Measurements from ENCODE around the gene SFTPB.

The SFTPB gene

GRCh38 chr2:85613717-85614515, 54.1 kb downstream of the SFTPB start:
- no peak for TF ChIP-seq CTCF (conservative IDR thresholded peaks at IDR 0.05; ENCODE audit: low read depth)
- DNase-seq (ENCODE audit: low spot score): no peak
- peak overlapping the region; percentile 53 for H3K27ac ChIP-seq
- CTCF ChIA-PET: no interaction called here
- POLR2A ChIA-PET (ENCODE audit: low non-redundant PET): no interaction called here

- TF ChIP-seq CTCF (conservative IDR thresholded peaks at IDR 0.05; ENCODE audit: low read depth): no peak
- POLR2A ChIA-PET (ENCODE audit: low non-redundant PET): interaction anchor here (0.6 to 0.8 kb wide), 3 partner anchors 9 to 524 kb away, joined by 3 to 5 read pairs (median 3); partner anchors contain the start of genes TMEM150A and VAMP8
- CTCF ChIA-PET: interaction anchor here (0.6 kb wide), 1 partner anchor 591 kb away, joined by 3 read pairs; no protein-coding TSS in a partner anchor
- H3K27ac ChIP-seq: peak within 1 kb of the TSS; percentile 85
- DNase-seq (ENCODE audit: low spot score): peak; percentile 88
These were observed 56.1 kb downstream of the SFTPB start, which contains the start of gene C2orf68 for GRCh38 chr2:85611705-85612587. Gene C2orf68 (minus strand): TSS chr2:85612066. CDS start chr2:85611984, 82 bp downstream.

- peak; percentile 46 for DNase-seq (ENCODE audit: low spot score)
- ChIA-PET POLR2A (ENCODE audit: low non-redundant PET) (interaction anchor here (0.6 to 0.8 kb wide), 4 partner anchors 9 to 525 kb away, joined by 3 to 5 read pairs (median 4); partner anchors contain the start of genes TMEM150A and VAMP8), CTCF (interaction anchor here (0.7 kb wide), 1 partner anchor 419 kb away, joined by 4 read pairs; no protein-coding TSS in a partner anchor)
- no peak for TF ChIP-seq CTCF (conservative IDR thresholded peaks at IDR 0.05; ENCODE audit: low read depth)
- peak overlapping the region; percentile 85 for H3K27ac ChIP-seq
These were observed 56.7 kb downstream of the SFTPB start for GRCh38 chr2:85611217-85611704.

All from RWPE1 (cell line).